Activated CD4-positive, alpha-beta memory T cell treated with anti-CD3 and anti-CD28 coated beads for 36 hours (primary cell): ENCODE results near the gene CDYL2. TPM values are rescaled to one million over a fixed set of nuclear protein-coding genes. Genes with fewer than 3 reads are reported as not detected.

Experiments
- CTCF ChIA-PET: fragments of 350-600 bp; sonication (Branson Sonifier 250); formaldehyde crosslinking; loops from one replicate; lab custom pipeline; 2021; ENCODE audit warnings: antibody characterized with exemption, inconsistent platforms; lab: Charles Lee
- POLR2A ChIA-PET: fragments of 350-600 bp; sonication (Branson Sonifier 250); formaldehyde crosslinking; loops from one replicate; lab custom pipeline; 2021; ENCODE audit warnings: antibody characterized with exemption; lab: Charles Lee
- DNase-seq: peaks from one replicate; pipeline ENCODE4 v3.0.0-alpha.2; 2020
- H3K27ac Mint-ChIP-seq: one replicate; pipeline ENCODE4 v1.8.0; 2021; ENCODE audit warnings: mixed read lengths
- H3K27me3 Mint-ChIP-seq: one replicate; pipeline ENCODE4 v1.8.0; 2021; ENCODE audit warnings: mixed read lengths
- H3K36me3 Mint-ChIP-seq: one replicate; pipeline ENCODE4 v1.8.0; 2021; ENCODE audit warnings: mixed read lengths
- H3K4me1 Mint-ChIP-seq: one replicate; pipeline ENCODE4 v1.8.0; 2021; ENCODE audit warnings: low read depth, mixed read lengths
- H3K4me3 Mint-ChIP-seq: one replicate; pipeline ENCODE4 v1.8.0; 2021; ENCODE audit warnings: mild to moderate bottlenecking, mixed read lengths
- H3K9me3 Mint-ChIP-seq: one replicate; pipeline ENCODE4 v1.8.0; 2021; ENCODE audit warnings: mixed read lengths
- intact Hi-C: fragments of 100-400 bp; cut with micrococcal nuclease; formaldehyde crosslinking; loops from one replicate; pipeline ENCODE4 v1.15.1; 2023
- total RNA-seq, 2 experiments: library from RNA; stranded (reverse); gene quantifications; one replicate each; pipeline ENCODE4 v1.2.3, GENCODE V29; 2021

The CDYL2 gene
- total RNA-seq, 2 experiments from 2014 or later, result 29.4 to 34.1 TPM

DNA sequence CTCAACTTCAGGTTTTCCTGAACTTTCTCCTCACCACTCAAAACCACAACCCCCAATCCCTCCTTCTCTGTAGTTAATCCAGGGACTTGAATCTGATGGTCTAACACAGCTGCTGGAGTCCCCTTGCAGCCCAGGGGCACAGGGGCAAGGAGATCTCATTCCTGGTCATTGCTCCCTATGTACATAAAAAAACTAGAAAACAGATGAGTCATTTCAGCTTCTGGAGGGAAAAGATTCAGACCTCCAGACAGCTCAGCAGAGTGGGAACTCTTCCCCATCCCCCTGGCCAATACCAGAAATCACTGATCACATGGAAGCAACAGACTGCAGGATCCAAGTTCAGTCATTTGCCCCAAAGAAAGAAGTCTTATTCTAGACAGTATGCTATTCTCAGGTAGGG is 201.5 kb downstream of the CDYL2 start:
- no peak for DNase-seq
- peaks cover 19% of the 10 kb centered on the region for H3K4me1 Mint-ChIP-seq
- no peak overlapping the region for H3K4me3 Mint-ChIP-seq
- no peaks in the 10 kb centered on the region for H3K27me3 Mint-ChIP-seq
- H3K27ac Mint-ChIP-seq, result no peak overlapping the region
- peaks cover 13% of the 10 kb centered on the region for H3K9me3 Mint-ChIP-seq
- ChIA-PET CTCF (no interaction called here), POLR2A (interaction anchor here (0.7 kb wide), 1 partner anchor 10 kb away, joined by 3 read pairs; no protein-coding TSS in a partner anchor)
- peaks cover 30% of the 10 kb centered on the region for H3K36me3 Mint-ChIP-seq
- intact Hi-C loops, result no loop called here

DNA sequence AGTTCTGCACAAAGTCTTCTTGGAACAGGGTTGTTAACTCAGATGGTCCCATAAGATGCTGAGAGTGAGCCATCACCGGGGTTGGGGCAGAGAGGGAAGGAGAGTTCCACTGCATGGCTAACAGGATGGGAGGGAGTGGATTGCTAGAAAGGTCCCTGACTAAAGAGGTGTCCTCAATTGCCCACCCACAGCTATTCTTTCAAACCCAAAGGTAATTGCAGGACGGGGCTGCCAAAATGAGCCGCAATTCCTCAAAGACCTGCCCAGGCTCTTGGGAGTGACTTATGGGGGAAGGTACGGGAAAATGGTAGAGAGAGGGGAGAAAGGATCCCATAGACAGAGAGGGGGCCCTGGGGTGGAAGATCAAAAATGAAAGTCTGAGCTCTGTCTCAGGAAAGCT is 203.2 kb downstream of the CDYL2 start:
- ChIA-PET POLR2A (interaction anchor here (0.6 kb wide), 1 partner anchor 105 kb away, joined by 3 read pairs; no protein-coding TSS in a partner anchor), CTCF (no interaction called here)
- H3K4me3 Mint-ChIP-seq, result no peak overlapping the region
- H3K9me3 Mint-ChIP-seq, result peaks cover under 1% of the 10 kb centered on the region
- H3K4me1 Mint-ChIP-seq, result peaks cover 10% of the 10 kb centered on the region
- H3K27ac Mint-ChIP-seq, result no peak overlapping the region
- H3K27me3 Mint-ChIP-seq, result no peaks in the 10 kb centered on the region
- intact Hi-C loops, result no loop called here
- DNase-seq, result no peak
- peaks cover 17% of the 10 kb centered on the region for H3K36me3 Mint-ChIP-seq

DNA sequence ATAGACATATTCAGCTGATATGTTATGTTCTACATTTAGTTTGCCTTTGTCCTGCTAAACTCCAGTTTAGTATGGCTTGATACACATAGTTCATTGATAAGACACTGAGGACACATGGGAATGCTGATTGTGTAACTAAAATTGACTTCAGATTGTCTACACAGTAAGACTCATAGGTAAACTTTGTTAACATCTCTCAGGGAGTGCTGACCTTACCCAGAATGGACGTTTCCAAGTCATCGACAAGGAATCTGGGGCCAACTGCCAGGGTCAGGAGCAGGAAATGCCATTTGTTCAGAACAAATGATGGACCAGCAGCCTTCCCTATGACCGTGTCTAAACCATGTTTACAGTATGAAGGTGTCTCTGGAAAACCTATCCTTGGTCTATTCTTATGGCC is 204.9 kb downstream of the CDYL2 start:
- ChIA-PET CTCF (no interaction called here), POLR2A (interaction anchor here (0.9 kb wide), 1 partner anchor 19 kb away, joined by 3 read pairs; no protein-coding TSS in a partner anchor)
- Mint-ChIP-seq H3K36me3 (peaks cover 15% of the 10 kb centered on the region), H3K4me1 (peaks cover 9% of the 10 kb centered on the region), H3K4me3 (no peak overlapping the region), H3K27ac (no peak overlapping the region), H3K27me3 (no peaks in the 10 kb centered on the region), H3K9me3 (no peaks in the 10 kb centered on the region)
- intact Hi-C loops, result no loop called here
- no peak for DNase-seq

DNA sequence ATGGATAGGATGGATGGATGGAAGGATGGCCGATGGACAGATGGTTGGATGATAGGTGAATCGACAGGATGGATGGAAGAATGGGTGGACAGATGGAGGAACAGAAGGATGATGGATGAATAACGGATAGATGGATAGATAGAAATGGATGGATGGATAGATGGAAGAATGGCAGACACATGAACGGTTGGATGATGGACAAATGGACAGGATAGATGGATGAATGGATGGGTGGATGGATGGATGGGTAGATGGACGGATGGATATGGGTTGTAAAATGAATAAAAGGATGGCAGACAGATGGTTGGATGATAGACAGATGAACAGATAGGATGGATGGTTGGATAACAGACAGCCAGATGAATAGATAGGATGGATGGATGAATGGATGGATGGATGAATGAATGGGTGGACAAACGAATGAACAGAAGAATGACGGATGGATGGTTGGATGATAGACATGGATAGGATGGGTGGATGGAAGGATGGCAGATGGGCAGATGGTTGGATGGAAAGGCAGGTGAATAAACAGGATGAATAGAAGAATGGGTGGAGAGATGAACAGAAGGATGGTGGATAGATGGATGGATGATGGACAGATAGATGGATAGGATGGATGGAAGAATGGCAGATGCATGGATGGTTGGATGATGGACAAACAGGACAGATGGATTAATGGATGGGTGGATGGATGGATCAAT is 207.7 kb downstream of the CDYL2 start:
- POLR2A ChIA-PET, result no interaction called here
- Mint-ChIP-seq H3K36me3 (peaks cover 12% of the 10 kb centered on the region), H3K4me1 (peaks cover 15% of the 10 kb centered on the region)

DNA sequence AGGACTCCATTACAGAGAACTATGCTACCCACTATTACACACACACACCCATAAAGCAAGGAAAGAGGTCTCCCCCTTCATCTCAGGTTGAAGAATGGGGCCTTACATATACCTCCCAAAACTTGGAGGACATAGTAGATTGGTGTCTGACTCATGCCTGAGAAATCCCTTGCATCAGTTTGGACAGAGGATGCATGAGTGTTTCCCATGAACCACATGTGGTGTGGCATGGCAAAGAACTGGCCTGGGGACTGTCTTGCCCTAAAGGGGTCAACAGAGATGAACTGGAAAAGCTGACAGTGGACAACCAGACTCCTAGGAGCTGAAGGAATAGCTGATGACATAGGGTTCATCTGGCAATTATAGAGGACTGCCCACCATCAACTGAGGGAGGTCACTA is 209.6 kb downstream of the CDYL2 start:
- peaks cover 11% of the 10 kb centered on the region for H3K27me3 Mint-ChIP-seq
- ChIA-PET POLR2A (no interaction called here), CTCF (no interaction called here)
- H3K4me1 Mint-ChIP-seq, result peaks cover 22% of the 10 kb centered on the region
- H3K9me3 Mint-ChIP-seq, result peaks cover 8% of the 10 kb centered on the region
- H3K4me3 Mint-ChIP-seq, result no peak overlapping the region
- intact Hi-C loops, result no loop called here
- H3K36me3 Mint-ChIP-seq, result peaks cover 10% of the 10 kb centered on the region
- no peak overlapping the region for H3K27ac Mint-ChIP-seq
- no peak for DNase-seq

More for the DNA sequence above, 207.7 kb downstream of the CDYL2 start:
- CTCF ChIA-PET, result no interaction called here
- intact Hi-C loops, result no loop called here
- Mint-ChIP-seq H3K27me3 (peaks cover 7% of the 10 kb centered on the region), H3K9me3 (peaks cover 8% of the 10 kb centered on the region), H3K4me3 (no peak overlapping the region), H3K27ac (no peak overlapping the region)
- DNase-seq, result no peak

DNA sequence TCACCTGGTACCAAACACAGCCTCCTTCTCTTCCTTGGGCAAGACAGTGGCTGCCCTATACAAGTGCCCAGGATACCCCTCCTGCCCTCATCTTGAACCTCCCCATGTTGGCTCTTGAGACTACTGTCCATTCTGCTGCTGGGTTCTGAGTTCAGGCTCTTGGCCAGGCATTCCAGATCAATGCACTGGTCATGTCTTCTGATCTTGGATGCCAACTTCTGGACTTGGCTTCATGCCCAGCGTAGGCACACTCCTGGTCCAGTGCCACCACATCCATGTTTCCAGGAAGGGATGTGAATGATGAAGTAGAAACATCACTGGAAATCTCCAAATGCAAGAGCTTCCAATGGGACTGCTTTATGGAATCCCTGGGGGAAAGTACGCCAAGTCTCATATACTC is 212.1 kb downstream of the CDYL2 start:
- Mint-ChIP-seq H3K4me3 (no peak overlapping the region), H3K9me3 (peaks cover 8% of the 10 kb centered on the region), H3K36me3 (peaks cover 6% of the 10 kb centered on the region), H3K27ac (no peak overlapping the region), H3K4me1 (peaks cover 25% of the 10 kb centered on the region), H3K27me3 (peaks cover 21% of the 10 kb centered on the region)
- CTCF ChIA-PET, result no interaction called here
- DNase-seq, result no peak
- intact Hi-C loops, result no loop called here
- POLR2A ChIA-PET, result no interaction called here

DNA sequence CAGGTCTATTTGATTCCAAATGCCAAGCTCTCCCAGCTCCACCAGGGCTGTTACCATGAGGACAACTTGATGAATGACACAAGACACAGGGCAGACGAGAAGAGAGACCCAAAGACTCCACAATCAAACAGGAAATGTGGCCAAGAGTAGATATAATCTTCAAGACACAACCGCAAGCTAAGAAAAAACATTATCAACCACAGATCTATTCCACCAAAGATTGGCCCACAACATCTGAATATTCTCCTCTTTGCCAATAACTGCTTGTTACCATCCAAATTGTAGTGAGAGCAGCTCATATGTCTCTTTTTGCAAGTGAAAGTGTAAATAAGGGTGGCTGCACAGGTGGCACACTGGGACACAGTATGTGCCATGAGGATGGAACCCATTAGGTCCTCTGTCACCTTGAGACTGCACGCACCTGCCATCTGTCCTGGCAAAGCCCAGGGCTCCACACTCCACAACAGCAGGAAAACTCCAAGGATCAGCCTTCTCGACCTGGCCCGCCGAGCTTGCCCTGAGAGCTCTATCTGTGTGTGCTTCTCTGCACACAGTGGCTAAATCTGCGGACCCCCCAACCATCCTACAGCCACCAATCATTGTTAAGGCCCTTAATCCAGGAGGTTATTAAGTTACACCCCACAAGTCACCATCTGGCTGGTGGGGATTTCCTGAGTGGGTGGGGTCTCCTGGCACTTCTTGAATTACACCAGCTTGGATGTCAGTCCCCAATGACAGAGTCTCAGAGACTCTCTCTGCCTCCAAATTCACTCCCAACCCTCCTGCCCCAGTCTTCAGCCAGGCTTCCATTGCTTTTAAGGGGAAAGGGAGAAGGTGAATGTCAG is 213.1 kb downstream of the CDYL2 start:
- Mint-ChIP-seq H3K36me3 (peaks cover 5% of the 10 kb centered on the region), H3K4me3 (peak overlapping the region; percentile 2), H3K27ac (peak overlapping the region; percentile 21), H3K27me3 (peaks cover 21% of the 10 kb centered on the region), H3K4me1 (peaks cover 35% of the 10 kb centered on the region), H3K9me3 (peaks cover 13% of the 10 kb centered on the region)
- DNase-seq, result peak; percentile 34
- POLR2A ChIA-PET, result interaction anchor here (1.7 kb wide), 1 partner anchor 11 kb away, joined by 14 read pairs; no protein-coding TSS in a partner anchor
- intact Hi-C loops, result no loop called here
- CTCF ChIA-PET, result interaction anchor here (0.9 to 2.6 kb wide), 4 partner anchors 9 to 234 kb away, joined by 3 to 19 read pairs (median 6); no protein-coding TSS in a partner anchor

DNA sequence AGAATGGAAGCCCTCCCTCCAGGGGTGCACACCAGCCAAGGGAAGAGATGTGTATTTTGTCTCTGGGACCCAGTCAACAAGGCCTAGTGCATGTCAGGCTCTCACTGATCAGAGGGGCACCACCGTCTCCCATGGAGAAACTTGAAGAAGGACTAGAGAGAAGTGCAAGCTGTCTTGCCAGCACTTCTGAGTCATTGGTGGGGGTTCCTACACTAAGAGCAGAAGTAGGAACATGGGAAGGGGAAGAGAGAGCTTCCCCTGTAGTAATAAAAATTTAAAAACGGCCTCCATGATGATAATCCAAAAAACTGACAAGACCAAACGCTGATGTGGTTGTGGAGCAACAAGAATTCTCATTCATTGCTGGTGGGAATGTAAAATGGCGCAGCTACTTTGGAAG is 217.3 kb downstream of the CDYL2 start:
- Mint-ChIP-seq H3K27ac (no peak overlapping the region), H3K4me1 (peaks cover 65% of the 10 kb centered on the region), H3K36me3 (peaks cover 4% of the 10 kb centered on the region), H3K4me3 (no peak overlapping the region), H3K27me3 (peaks cover 14% of the 10 kb centered on the region), H3K9me3 (peaks cover 9% of the 10 kb centered on the region)
- intact Hi-C loops, result loop anchor here (10.0 kb wide), 2 partner anchors 982 to 1812 kb away; partner anchors contain the start of gene MAF
- POLR2A ChIA-PET, result no interaction called here
- DNase-seq, result no peak
- CTCF ChIA-PET, result interaction anchor here (1.1 kb wide), 1 partner anchor 60 kb away, joined by 3 read pairs; no protein-coding TSS in a partner anchor

DNA sequence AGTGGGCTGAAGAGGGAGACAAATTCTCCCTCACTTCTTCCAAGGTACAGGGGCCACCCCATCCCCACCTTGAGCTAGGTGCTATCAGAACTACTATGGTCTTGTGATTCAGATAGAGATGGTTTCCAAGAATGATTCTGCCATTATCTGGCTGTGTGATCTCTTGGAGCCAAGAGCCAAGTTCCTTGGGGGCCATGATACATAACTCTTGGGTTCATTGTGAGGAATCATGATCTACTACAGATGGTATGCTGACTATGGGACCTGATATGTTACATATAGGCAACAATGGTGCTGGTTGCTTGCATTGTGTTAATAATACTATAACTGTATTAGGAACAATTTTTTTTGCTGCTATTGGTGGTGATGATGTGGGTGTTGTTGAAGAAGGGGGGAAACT is 217.9 kb downstream of the CDYL2 start:
- H3K27me3 Mint-ChIP-seq, result peaks cover 14% of the 10 kb centered on the region
- CTCF ChIA-PET, result interaction anchor here (2.1 kb wide), 1 partner anchor 60 kb away, joined by 8 read pairs; no protein-coding TSS in a partner anchor
- H3K4me3 Mint-ChIP-seq, result no peak overlapping the region
- intact Hi-C loops, result loop anchor here (1.0 to 10.0 kb wide), 3 partner anchors 50 to 1812 kb away; partner anchors contain the start of gene MAF
- H3K36me3 Mint-ChIP-seq, result peaks cover 4% of the 10 kb centered on the region
- no peak for DNase-seq
- H3K4me1 Mint-ChIP-seq, result peaks cover 61% of the 10 kb centered on the region
- POLR2A ChIA-PET, result no interaction called here
- peaks cover 9% of the 10 kb centered on the region for H3K9me3 Mint-ChIP-seq
- H3K27ac Mint-ChIP-seq, result no peak overlapping the region

DNA sequence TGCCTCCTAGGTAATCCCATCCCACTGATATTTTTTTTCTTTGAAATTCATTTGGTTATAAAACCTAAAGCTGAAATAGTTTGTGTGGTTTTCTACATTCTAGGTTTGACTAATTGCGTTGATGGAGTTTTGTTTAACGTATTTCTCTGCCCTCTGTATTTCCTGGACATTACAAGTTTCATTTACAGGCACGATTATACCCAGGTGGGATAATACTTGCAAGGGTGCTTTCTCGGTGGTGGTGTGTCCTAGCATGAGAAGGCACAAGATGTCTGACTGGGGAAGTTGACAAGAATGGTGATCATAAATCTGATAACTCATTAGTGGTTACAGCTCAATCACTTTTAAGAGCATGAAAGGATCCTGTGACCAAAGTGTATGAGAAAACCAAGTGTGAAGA is 218.6 kb downstream of the CDYL2 start:
- ChIA-PET POLR2A (no interaction called here), CTCF (interaction anchor here (2.1 kb wide), 1 partner anchor 59 kb away, joined by 8 read pairs; no protein-coding TSS in a partner anchor)
- Mint-ChIP-seq H3K27ac (no peak overlapping the region), H3K36me3 (peaks cover 4% of the 10 kb centered on the region), H3K27me3 (peaks cover 16% of the 10 kb centered on the region), H3K9me3 (peaks cover 9% of the 10 kb centered on the region), H3K4me3 (no peak overlapping the region), H3K4me1 (peaks cover 61% of the 10 kb centered on the region)
- intact Hi-C loops, result loop anchor here (1.0 to 10.0 kb wide), 3 partner anchors 49 to 1811 kb away; partner anchors contain the start of gene MAF
- peak; percentile 43 for DNase-seq

DNA sequence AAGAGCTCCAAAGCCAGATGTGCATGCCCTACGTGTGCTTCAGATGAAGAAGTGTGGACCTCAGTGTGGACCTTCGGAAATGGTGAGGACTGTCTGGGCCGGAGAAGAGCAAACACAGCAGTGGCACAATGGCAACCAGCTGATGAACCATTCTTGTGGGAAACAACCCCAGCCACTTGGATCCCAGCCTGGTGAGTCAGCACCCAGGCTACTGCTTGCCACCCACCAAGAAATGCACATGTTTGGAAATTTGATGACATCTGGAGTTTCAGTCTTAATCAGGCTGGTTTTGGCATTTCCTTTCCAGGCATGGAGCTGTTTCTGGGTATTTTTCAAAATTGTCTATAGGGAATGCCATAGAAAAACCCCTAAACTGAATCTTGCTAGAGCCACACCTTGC is 220.9 kb downstream of the CDYL2 start:
- H3K4me3 Mint-ChIP-seq, result no peak overlapping the region
- H3K9me3 Mint-ChIP-seq, result peaks cover 9% of the 10 kb centered on the region
- POLR2A ChIA-PET, result interaction anchor here (0.8 to 1.1 kb wide), 2 partner anchors 14 to 21 kb away, joined by 4 read pairs; no protein-coding TSS in a partner anchor
- peaks cover 71% of the 10 kb centered on the region for H3K4me1 Mint-ChIP-seq
- H3K27me3 Mint-ChIP-seq, result peaks cover 4% of the 10 kb centered on the region
- H3K27ac Mint-ChIP-seq, result peak overlapping the region; percentile 52
- intact Hi-C loops, result loop anchor here (5.0 to 10.0 kb wide), 6 partner anchors 159 to 1809 kb away; partner anchors contain the start of genes GAN and MAF
- peak; percentile 83 for DNase-seq
- H3K36me3 Mint-ChIP-seq, result peaks cover 4% of the 10 kb centered on the region
- CTCF ChIA-PET, result interaction anchor here (1.8 kb wide), 1 partner anchor 57 kb away, joined by 7 read pairs; no protein-coding TSS in a partner anchor
